SHP77 treated with DMSO at 0.1 percent for 48 hours (cell line): ENCODE measurements around the gene SLC5A2.
"Not testable (repeated sequence)": the region's sequence is repeated elsewhere in the genome, so short reads cannot be mapped to it uniquely, and the experiment has no call there.

Experiments used
- DNase-seq: peaks from one replicate; lab custom pipeline; 2025; lab: John Stamatoyannopoulos, UW

The SLC5A2 gene

GRCh38 chr16:31483081-31483480, at the start of gene SLC5A2:
TSS of gene SLC5A2 (plus strand) at chr16:31483123. CDS start at chr16:31483137, 14 bp downstream.
- no peak for DNase-seq

GRCh38 chr16:31435341-31436220, 47.3 kb upstream of the SLC5A2 start:
- no peak for DNase-seq

GRCh38 chr16:31436221-31437045, 46.5 kb upstream of the SLC5A2 start:
- no peak for DNase-seq

- DNase-seq, result no peak
Observed at GRCh38 chr16:31438414-31438813, 44.5 kb upstream of the SLC5A2 start.

- not testable (repeated sequence) for DNase-seq
Observed at GRCh38 chr16:31439023-31439422, 43.9 kb upstream of the SLC5A2 start.

GRCh38 chr16:31439519-31439918, 43.4 kb upstream of the SLC5A2 start:
- no peak for DNase-seq

GRCh38 chr16:31440516-31441184, 42.3 kb upstream of the SLC5A2 start:
- DNase-seq, result no peak

GRCh38 chr16:31441956-31442355, 41.0 kb upstream of the SLC5A2 start:
- no peak for DNase-seq

- not testable (repeated sequence) for DNase-seq
Observed at GRCh38 chr16:31445931-31446330, 37.0 kb upstream of the SLC5A2 start.

GRCh38 chr16:31451201-31451600, 31.7 kb upstream of the SLC5A2 start:
- DNase-seq, result no peak

GRCh38 chr16:31451681-31452351, 31.1 kb upstream of the SLC5A2 start:
- DNase-seq, result peak; percentile 61

GRCh38 chr16:31452631-31453106, 30.3 kb upstream of the SLC5A2 start:
- DNase-seq, result no peak

GRCh38 chr16:31453255-31454204, 29.4 kb upstream of the SLC5A2 start:
- DNase-seq, result no peak

- no peak for DNase-seq
Observed at GRCh38 chr16:31455601-31456314, 27.2 kb upstream of the SLC5A2 start.

- no peak for DNase-seq
Observed at GRCh38 chr16:31456988-31457360, 25.9 kb upstream of the SLC5A2 start.

- peak; percentile 17 for DNase-seq
Observed at GRCh38 chr16:31458073-31458843, 24.7 kb upstream of the SLC5A2 start.

- peak; percentile 93 for DNase-seq
Observed at GRCh38 chr16:31458844-31459686, 23.9 kb upstream of the SLC5A2 start, which contains the start of gene ARMC5. TSS of gene ARMC5 (plus strand) at chr16:31459501. CDS start at chr16:31459525, 24 bp downstream.
